DOHH2 (cell line): ENCODE measurements around the gene NRXN3.

ENCODE experiments used
- H3F3A ChIP-seq: fragments of 200-600 bp; sonication (generic), shearing (Covaris generic); 2 replicates; pipeline ENCODE4 v1.6.0; 2016; ENCODE audit warnings: antibody characterized with exemption, mild to moderate bottlenecking; ENCODE audit not compliant: control insufficient read depth, insufficient read depth
- H3K27ac ChIP-seq: fragments of 200-600 bp; sonication (generic); 2 replicates; pipeline ENCODE4 v1.5.1; 2014; ENCODE audit warnings: low read depth, mild to moderate bottlenecking, low read length, moderate library complexity
- H3K27me3 ChIP-seq: fragments of 200-600 bp; sonication (generic); 2 replicates; pipeline ENCODE4 v1.6.1; 2014; ENCODE audit warnings: mild to moderate bottlenecking, low read length, mixed read lengths; ENCODE audit not compliant: control insufficient read depth
- H3K36me3 ChIP-seq: fragments of 200-600 bp; sonication (generic); 2 replicates; pipeline ENCODE4 v1.6.1; 2014; ENCODE audit warnings: mild to moderate bottlenecking, low read length, moderate library complexity, mixed read lengths; ENCODE audit not compliant: control insufficient read depth
- H3K4me1 ChIP-seq: fragments of 200-600 bp; sonication (generic); 2 replicates; pipeline ENCODE4 v1.6.1; 2014; ENCODE audit warnings: mild to moderate bottlenecking, low read length, mixed read lengths; ENCODE audit not compliant: control insufficient read depth
- H3K4me2 ChIP-seq: fragments of 200-600 bp; sonication (generic); 2 replicates; pipeline ENCODE4 v1.6.0; 2014; ENCODE audit warnings: mild to moderate bottlenecking, low read length, moderate library complexity
- H3K4me3 ChIP-seq: fragments of 200-600 bp; sonication (generic); 2 replicates; pipeline ENCODE4 v1.5.1; 2014; ENCODE audit warnings: mild to moderate bottlenecking, low read length, mixed read lengths
- H3K79me2 ChIP-seq: fragments of 200-600 bp; sonication (generic); 2 replicates; pipeline ENCODE4 v1.6.1; 2014; ENCODE audit warnings: mild to moderate bottlenecking, low read length, mixed read lengths; ENCODE audit not compliant: control insufficient read depth
- H3K9me2 ChIP-seq: fragments of 200-600 bp; sonication (generic); replicated peaks from 2 replicates; pipeline ENCODE4 v1.6.1; 2014; ENCODE audit warnings: mild to moderate bottlenecking, low read length, mixed read lengths; ENCODE audit not compliant: control insufficient read depth
- H3K9me3 ChIP-seq: fragments of 200-600 bp; sonication (generic); 2 replicates; pipeline ENCODE4 v1.6.1; 2014; ENCODE audit warnings: antibody characterized with exemption, low read length, mixed read lengths; ENCODE audit not compliant: control insufficient read depth, insufficient read depth
- H4K20me1 ChIP-seq: fragments of 200-600 bp; sonication (generic); 2 replicates; pipeline ENCODE4 v1.6.0; 2014; ENCODE audit warnings: low read depth, mild to moderate bottlenecking, antibody characterized with exemption, low read length, moderate library complexity; ENCODE audit not compliant: control insufficient read depth, insufficient read depth
- EZH2phosphoT487 ChIP-seq: fragments of 200-600 bp; sonication (generic); IDR thresholded peaks from 2 replicates; pipeline ENCODE4 v1.6.1; 2017; ENCODE audit warnings: borderline replicate concordance, mild to moderate bottlenecking, antibody characterized with exemption, low read length, moderate library complexity, mixed read lengths
- TF ChIP-seq, protein P1 (sequence below): fragments of 200-600 bp; sonication (generic); IDR thresholded peaks from one replicate; pipeline ENCODE4 v1.5.1; 2014; ENCODE audit warnings: antibody characterized with exemption, mild to moderate bottlenecking, low read depth, low read length; ENCODE audit not compliant: poor library complexity, severe bottlenecking

The NRXN3 gene

GRCh38 chr14:79502136-79502750, 1332.1 kb downstream of the NRXN3 start:
- Histone ChIP-seq H3K27me3 (no peaks in the 10 kb centered on the region), H3K9me2 (no peaks in the 10 kb centered on the region), H3F3A (no peaks in the 10 kb centered on the region), H3K4me2 (no peak overlapping the region), H4K20me1 (no peaks in the 10 kb centered on the region), H3K27ac (no peak overlapping the region), H3K9me3 (no peaks in the 10 kb centered on the region), H3K79me2 (no peaks in the 10 kb centered on the region), H3K36me3 (no peaks in the 10 kb centered on the region), H3K4me3 (no peak overlapping the region), H3K4me1 (no peaks in the 10 kb centered on the region)
- TF ChIP-seq, protein P1, sequence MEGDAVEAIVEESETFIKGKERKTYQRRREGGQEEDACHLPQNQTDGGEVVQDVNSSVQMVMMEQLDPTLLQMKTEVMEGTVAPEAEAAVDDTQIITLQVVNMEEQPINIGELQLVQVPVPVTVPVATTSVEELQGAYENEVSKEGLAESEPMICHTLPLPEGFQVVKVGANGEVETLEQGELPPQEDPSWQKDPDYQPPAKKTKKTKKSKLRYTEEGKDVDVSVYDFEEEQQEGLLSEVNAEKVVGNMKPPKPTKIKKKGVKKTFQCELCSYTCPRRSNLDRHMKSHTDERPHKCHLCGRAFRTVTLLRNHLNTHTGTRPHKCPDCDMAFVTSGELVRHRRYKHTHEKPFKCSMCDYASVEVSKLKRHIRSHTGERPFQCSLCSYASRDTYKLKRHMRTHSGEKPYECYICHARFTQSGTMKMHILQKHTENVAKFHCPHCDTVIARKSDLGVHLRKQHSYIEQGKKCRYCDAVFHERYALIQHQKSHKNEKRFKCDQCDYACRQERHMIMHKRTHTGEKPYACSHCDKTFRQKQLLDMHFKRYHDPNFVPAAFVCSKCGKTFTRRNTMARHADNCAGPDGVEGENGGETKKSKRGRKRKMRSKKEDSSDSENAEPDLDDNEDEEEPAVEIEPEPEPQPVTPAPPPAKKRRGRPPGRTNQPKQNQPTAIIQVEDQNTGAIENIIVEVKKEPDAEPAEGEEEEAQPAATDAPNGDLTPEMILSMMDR = no peak
- TF ChIP-seq EZH2phosphoT487 = no peak

DNA sequence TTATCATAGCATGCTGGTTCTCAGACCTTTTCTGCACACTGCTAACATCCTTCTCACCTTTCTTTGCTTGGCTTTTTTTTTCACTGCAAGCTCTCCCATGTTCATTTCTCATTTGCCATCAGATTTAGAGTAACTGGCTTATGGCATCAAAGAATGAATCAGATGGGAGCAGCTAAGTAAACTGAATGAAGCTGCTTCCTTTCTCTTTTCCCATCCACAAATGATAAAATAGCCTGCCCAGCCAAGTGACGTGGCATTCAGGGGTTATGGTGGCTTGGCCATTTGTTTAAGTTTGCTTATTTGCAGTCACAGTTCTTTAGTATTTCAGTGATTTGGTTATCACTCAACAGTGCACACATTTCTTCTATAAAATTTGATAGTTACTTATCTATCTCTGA, 1332.6 kb downstream of the NRXN3 start:
- no peaks in the 10 kb centered on the region for H3F3A ChIP-seq
- no peak overlapping the region for H3K27ac ChIP-seq
- H3K4me2 ChIP-seq = no peak overlapping the region

GRCh38 chr14:79510659-79511058, 1340.5 kb downstream of the NRXN3 start:
- H3K4me3 ChIP-seq = no peak overlapping the region
- no peak overlapping the region for H3K4me2 ChIP-seq
- H3K36me3 ChIP-seq = no peaks in the 10 kb centered on the region
- H3K27ac ChIP-seq = no peak overlapping the region
- no peaks in the 10 kb centered on the region for H3K79me2 ChIP-seq
- no peaks in the 10 kb centered on the region for H3K9me2 ChIP-seq
- H3F3A ChIP-seq = no peaks in the 10 kb centered on the region
- H3K27me3 ChIP-seq = no peaks in the 10 kb centered on the region
- no peaks in the 10 kb centered on the region for H3K4me1 ChIP-seq
- TF ChIP-seq, protein P1 = no peak
- no peak for TF ChIP-seq EZH2phosphoT487
- H4K20me1 ChIP-seq = no peaks in the 10 kb centered on the region
- H3K9me3 ChIP-seq = no peaks in the 10 kb centered on the region

More for the DNA sequence above, 1332.6 kb downstream of the NRXN3 start:
- no peak overlapping the region for H3K4me3 ChIP-seq
- H3K79me2 ChIP-seq = no peaks in the 10 kb centered on the region
- TF ChIP-seq EZH2phosphoT487 = no peak
- TF ChIP-seq, protein P1 = no peak
- H4K20me1 ChIP-seq = no peaks in the 10 kb centered on the region
- H3K9me2 ChIP-seq = no peaks in the 10 kb centered on the region
- H3K4me1 ChIP-seq = no peaks in the 10 kb centered on the region
- no peaks in the 10 kb centered on the region for H3K27me3 ChIP-seq
- H3K9me3 ChIP-seq = no peaks in the 10 kb centered on the region
- no peaks in the 10 kb centered on the region for H3K36me3 ChIP-seq
